ENCODE data around the gene DIP2C. TPM values are rescaled to one million over a fixed set of nuclear protein-coding genes. Genes with fewer than 3 reads are reported as not detected.

DIP2C gene
- polyA plus RNA-seq, 3 donors, result 0.11 TPM; not detected in 2

GRCh38 chr10:650886-651615 lies 38.4 kb downstream of the DIP2C start:
- H3K4me3 ChIP-seq (replicated peaks in 1 of 3; ENCODE audit: low read depth in 2 of 3, low read length in 3 of 3), result no peak overlapping the region
- H4K20me1 ChIP-seq (ENCODE audit: insufficient read depth, low read length), result no peaks in the 10 kb centered on the region
- H3K9me3 ChIP-seq (replicated peaks in 1 of 2; ENCODE audit: control insufficient read depth in 1 of 2, insufficient read depth in 1 of 2, low read length in 2 of 2), result peaks cover 7 to 9% of the 10 kb centered on the region in 2 donors
- Mint-ChIP-seq H3K27me3 (ENCODE audit: low read depth in 3 of 3) (peaks cover 0 to 7% (median 3%) of the 10 kb centered on the region in 3 donors), H3K4me3 (no peak overlapping the region), H3K9me3 (peaks cover 0 to 1% (median 0%) of the 10 kb centered on the region in 7 donors), H3K4me1 (no peaks in the 10 kb centered on the region), H3K36me3 (no peaks in the 10 kb centered on the region), H3K27ac (no peak overlapping the region)
- DNase-seq, result no peak
- H3K27me3 ChIP-seq (ENCODE audit: control insufficient read depth in 2 of 2, insufficient read depth in 2 of 2, low read length in 2 of 2), result no peaks in the 10 kb centered on the region
- H3K36me3 ChIP-seq (replicated peaks in 1 of 2; ENCODE audit: control insufficient read depth in 1 of 2, insufficient read depth in 2 of 2, low read length in 2 of 2), result no peaks in the 10 kb centered on the region
- no peak for TF ChIP-seq CTCF (IDR thresholded peaks at IDR 0.05)
- no peak overlapping the region for H3K27ac ChIP-seq (ENCODE audit: low read depth in 1 of 2, low read length in 2 of 2)
- 92% methylated on average over 16 of the region's 20 CpGs for WGBS (ENCODE audit: insufficient coverage)
- no peaks in the 10 kb centered on the region for H3K4me1 ChIP-seq (ENCODE audit: control insufficient read depth in 1 of 2, insufficient read depth in 2 of 2, low read length in 2 of 2)
- no peak overlapping the region for H2AFZ ChIP-seq (ENCODE audit: insufficient read depth, low read depth, low read length, poor library complexity, severe bottlenecking)
- no peak overlapping the region for H3K9ac ChIP-seq (ENCODE audit: insufficient read depth, low read length, poor library complexity, severe bottlenecking)
- no peak overlapping the region for H3K4me2 ChIP-seq (replicated peaks; ENCODE audit: extremely low read depth, low read length, poor library complexity, severe bottlenecking)
- no peaks in the 10 kb centered on the region for H3K79me2 ChIP-seq (ENCODE audit: insufficient read depth, low read length)
- intact Hi-C loops (cut with micrococcal nuclease), result no loop called here

- intact Hi-C loops (cut with micrococcal nuclease), result no loop called here
- TF ChIP-seq CTCF (IDR thresholded peaks at IDR 0.05), result no peak
- H3K9ac ChIP-seq (ENCODE audit: insufficient read depth, low read length, poor library complexity, severe bottlenecking), result no peak overlapping the region
These were observed 39.0 kb downstream of the DIP2C start for GRCh38 chr10:650441-650851.

More at GRCh38 chr10:650441-650851, 39.0 kb downstream of the DIP2C start:
- Histone ChIP-seq H3K27ac (ENCODE audit: low read depth in 1 of 2, low read length in 2 of 2) (no peak overlapping the region), H4K20me1 (ENCODE audit: insufficient read depth, low read length) (no peaks in the 10 kb centered on the region), H3K36me3 (replicated peaks in 1 of 2; ENCODE audit: control insufficient read depth in 1 of 2, insufficient read depth in 2 of 2, low read length in 2 of 2) (no peaks in the 10 kb centered on the region), H2AFZ (ENCODE audit: insufficient read depth, low read depth, low read length, poor library complexity, severe bottlenecking) (no peak overlapping the region), H3K79me2 (ENCODE audit: insufficient read depth, low read length) (no peaks in the 10 kb centered on the region), H3K9me3 (replicated peaks in 1 of 2; ENCODE audit: control insufficient read depth in 1 of 2, insufficient read depth in 1 of 2, low read length in 2 of 2) (peaks cover 7 to 9% of the 10 kb centered on the region in 2 donors), H3K4me1 (ENCODE audit: control insufficient read depth in 1 of 2, insufficient read depth in 2 of 2, low read length in 2 of 2) (no peaks in the 10 kb centered on the region), H3K4me2 (replicated peaks; ENCODE audit: extremely low read depth, low read length, poor library complexity, severe bottlenecking) (no peak overlapping the region), H3K4me3 (replicated peaks in 1 of 3; ENCODE audit: low read depth in 2 of 3, low read length in 3 of 3) (no peak overlapping the region), H3K27me3 (ENCODE audit: control insufficient read depth in 2 of 2, insufficient read depth in 2 of 2, low read length in 2 of 2) (no peaks in the 10 kb centered on the region)
- Mint-ChIP-seq H3K4me1 (no peaks in the 10 kb centered on the region), H3K27me3 (ENCODE audit: low read depth in 3 of 3) (peaks cover 0 to 7% (median 3%) of the 10 kb centered on the region in 3 donors), H3K36me3 (no peaks in the 10 kb centered on the region), H3K4me3 (no peak overlapping the region), H3K27ac (no peak overlapping the region), H3K9me3 (peaks cover 0 to 7% (median 0%) of the 10 kb centered on the region in 7 donors)
- DNase-seq, result no peak
- WGBS (ENCODE audit: insufficient coverage), result 97% methylated on average over 9 of the region's 10 CpGs

Data from CD14-positive monocyte (primary cell).